Ovary (tissue), 10 donors: Measurements from ENCODE around the gene MALRD1. TPM values are rescaled to one million over a fixed set of nuclear protein-coding genes. Genes with fewer than 3 reads are reported as not detected.

Experiments used
- DNase-seq, 5 donors: peaks; one replicate each; pipeline ENCODE4 v3.0.0-alpha.2; 2019 to 2020
- H3K27ac ChIP-seq, 2 donors: fragments of 200-600 bp; one replicate each; pipeline versions ENCODE4 v1.5.1 to v1.8.0; 2019 to 2022
- H3K27me3 ChIP-seq: fragments of 200-600 bp; one replicate; pipeline ENCODE4 v1.8.0; 2022
- H3K36me3 ChIP-seq: fragments of 200-600 bp; sonication (generic); one replicate; pipeline ENCODE4 v1.5.1; 2019
- H3K4me1 ChIP-seq: one replicate; pipeline ENCODE4 v1.8.1; 2013; ENCODE audit warnings: mild to moderate bottlenecking, moderate library complexity; ENCODE audit not compliant: insufficient read depth
- H3K4me3 ChIP-seq: fragments of 200-600 bp; sonication (generic); one replicate; pipeline ENCODE4 v1.5.1; 2017
- H3K9me3 ChIP-seq, 2 donors: fragments of 200-600 bp in 1 of 2; sonication (generic) in 1 of 2; one replicate each; pipeline versions ENCODE4 v1.5.1 to v1.8.1; 2013 to 2019; ENCODE audit warnings: mild to moderate bottlenecking in 1 of 2, moderate library complexity in 1 of 2
- EP300 ChIP-seq: sonication (generic); formaldehyde crosslinking; IDR thresholded peaks from one replicate; pipeline ENCODE4 v1.6.1; 2017; ENCODE audit warnings: antibody characterized with exemption
- POLR2A ChIP-seq: fragments of 450-650 bp; IDR thresholded peaks from one replicate; pipeline ENCODE4 v1.6.1; 2017; ENCODE audit warnings: antibody characterized with exemption, mild to moderate bottlenecking, moderate library complexity
- WGBS, 3 donors: extraction: QIAGEN DNeasy Blood & Tissue Kit in 1 of 3; methylation state at CpG; one replicate each; pipeline versions ENCODE4 v1.1.5 to v1.1.7; 2013 to 2017; 5-methylcytosine and 5-hydroxymethylcytosine counted together
- intact Hi-C, 4 donors: fragments of 100-400 bp; cut with DNase I; formaldehyde crosslinking; loops; one replicate each; pipeline versions ENCODE4 v1.11.0 to v1.15.1; 2022 to 2023
- long read RNA-seq, 3 donors: library from polyadenylated mRNA in 2 of 3; unstranded in 2 of 3; transcript quantifications; one replicate each; pipeline ENCODE4 v2.0.0 and lab custom pipeline, GENCODE V29; 2021 to 2026
- polyA plus RNA-seq, 2 donors: library from polyadenylated mRNA; stranded (reverse); fragments of 200-250 nt in 1 of 2; fragments of 350-450 nt in 1 of 2; fragmentation: Illumina TruSeq in 1 of 2; extraction: RNeasy Lipid Tissue Mini Kit (QIAGEN cat#74804) in 1 of 2; gene quantifications; one replicate each; pipeline ENCODE4 v1.2.3, GENCODE V29; 2013 to 2014
- total RNA-seq, 7 donors: library from RNA; depleted of rRNA in 2 of 7; stranded (reverse); fragments of >200 nt in 2 of 7; fragmentation: NEBNext Ultra II Directional in 3 of 7; extraction: Animal tissue kit (Norgen Biotek cat#: 25700) in 3 of 7; gene quantifications; one replicate each; pipeline versions ENCODE4 v1.1.0 to v1.2.4, GENCODE V29; 2016 to 2023
- TF ChIP-seq, protein P1 (sequence below), 3 donors: fragments of 450-650 bp in 2 of 3; fragments of 200-600 bp in 1 of 3; IDR thresholded peaks; one replicate each; pipeline versions ENCODE4 v1.5.1 to v1.8.0; 2016 to 2022; ENCODE audit warnings: antibody characterized with exemption in 3 of 3, mild to moderate bottlenecking in 1 of 3
- donor health status: DM: no; HTN: no; CAD: no; lungs with moderate emphysema.
- donor health status: DM: no; HTN: no; CAD: no.
- donor health status: Bipolar disorder and iron deficiency.
- donor health status: DM: yes; HTN: yes; CAD: no.
- donor health status: DM: no; HTN: no; CAD: no.
- donor health status: DM: yes; HTN: yes; CAD: no.

The MALRD1 gene
- 10 to 100 TPM in 1 of 7 donors, 1 to 10 TPM in 5, under 1 TPM in 1; 0.56 to 12.1 (median 2.3) TPM for total RNA-seq
- 1 to 10 TPM in 1 of 2 donors, under 1 TPM in 1; 0.87 to 1.5 TPM for polyA plus RNA-seq
- long read RNA-seq, donor 1, result 0 reads
- long read RNA-seq, donor 2, partial matches to known transcripts, result 0 of 1 reads
- long read RNA-seq, donor 2, other reads (novel, unspliced or antisense), result 0 of 1 reads
- long read RNA-seq, donor 3, partial matches to known transcripts, result 1 of 1 reads
- long read RNA-seq, donor 3, other reads (novel, unspliced or antisense), result 0 of 1 reads

- Histone ChIP-seq H3K9me3 (no peaks in the 10 kb centered on the region), H3K4me1 (no peaks in the 10 kb centered on the region), H3K36me3 (no peaks in the 10 kb centered on the region), H3K27me3 (no peaks in the 10 kb centered on the region), H3K4me3 (no peak within 1 kb of the TSS), H3K27ac (no peak within 1 kb of the TSS)
- DNase-seq, result no peak
- intact Hi-C loops, result no loop called here
- TF ChIP-seq EP300, result no peak
- no peak for TF ChIP-seq POLR2A
- TF ChIP-seq, protein P1, sequence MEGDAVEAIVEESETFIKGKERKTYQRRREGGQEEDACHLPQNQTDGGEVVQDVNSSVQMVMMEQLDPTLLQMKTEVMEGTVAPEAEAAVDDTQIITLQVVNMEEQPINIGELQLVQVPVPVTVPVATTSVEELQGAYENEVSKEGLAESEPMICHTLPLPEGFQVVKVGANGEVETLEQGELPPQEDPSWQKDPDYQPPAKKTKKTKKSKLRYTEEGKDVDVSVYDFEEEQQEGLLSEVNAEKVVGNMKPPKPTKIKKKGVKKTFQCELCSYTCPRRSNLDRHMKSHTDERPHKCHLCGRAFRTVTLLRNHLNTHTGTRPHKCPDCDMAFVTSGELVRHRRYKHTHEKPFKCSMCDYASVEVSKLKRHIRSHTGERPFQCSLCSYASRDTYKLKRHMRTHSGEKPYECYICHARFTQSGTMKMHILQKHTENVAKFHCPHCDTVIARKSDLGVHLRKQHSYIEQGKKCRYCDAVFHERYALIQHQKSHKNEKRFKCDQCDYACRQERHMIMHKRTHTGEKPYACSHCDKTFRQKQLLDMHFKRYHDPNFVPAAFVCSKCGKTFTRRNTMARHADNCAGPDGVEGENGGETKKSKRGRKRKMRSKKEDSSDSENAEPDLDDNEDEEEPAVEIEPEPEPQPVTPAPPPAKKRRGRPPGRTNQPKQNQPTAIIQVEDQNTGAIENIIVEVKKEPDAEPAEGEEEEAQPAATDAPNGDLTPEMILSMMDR (IDR thresholded peaks at IDR 0.05), result no peak
- 47 to 90% (median 68%) methylated on average over 1 of the region's 1 CpG for WGBS, 3 donors
Measured at GRCh38 chr10:19048489-19048888, at the start of gene MALRD1. Gene MALRD1, plus strand, starts transcription at chr10:19048801. Its CDS starts 138 bp downstream, at chr10:19048939.

DNA sequence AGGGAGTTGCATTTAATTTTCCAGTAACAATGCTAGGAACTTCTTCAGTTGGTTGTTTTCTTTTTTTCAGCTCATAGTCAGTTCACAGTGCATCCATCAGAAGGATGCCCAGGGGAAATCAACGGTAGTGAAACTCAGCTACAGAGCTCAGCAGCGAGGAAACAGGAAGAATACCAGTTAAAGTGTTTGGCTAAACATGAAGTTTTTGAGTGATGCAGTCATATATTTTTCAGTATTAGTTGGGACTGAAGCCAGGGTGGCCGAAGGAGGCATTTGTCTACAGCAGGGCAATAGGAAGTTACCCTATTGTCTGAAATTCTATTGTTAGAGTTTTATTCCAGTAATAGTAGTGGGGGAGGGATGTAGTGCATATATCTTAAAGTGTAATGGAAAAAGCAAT, 45.3 kb upstream of the MALRD1 start:
- Histone ChIP-seq H3K4me3 (no peak overlapping the region), H3K27ac (no peak overlapping the region), H3K36me3 (no peaks in the 10 kb centered on the region), H3K9me3 (no peaks in the 10 kb centered on the region), H3K27me3 (no peaks in the 10 kb centered on the region), H3K4me1 (no peaks in the 10 kb centered on the region)
- no peak for DNase-seq
- intact Hi-C loops, result no loop called here
- TF ChIP-seq POLR2A, result no peak
- 52 to 66% (median 58%) methylated on average over 3 of the region's 3 CpGs for whole genome bisulfite sequencing, 3 donors

DNA sequence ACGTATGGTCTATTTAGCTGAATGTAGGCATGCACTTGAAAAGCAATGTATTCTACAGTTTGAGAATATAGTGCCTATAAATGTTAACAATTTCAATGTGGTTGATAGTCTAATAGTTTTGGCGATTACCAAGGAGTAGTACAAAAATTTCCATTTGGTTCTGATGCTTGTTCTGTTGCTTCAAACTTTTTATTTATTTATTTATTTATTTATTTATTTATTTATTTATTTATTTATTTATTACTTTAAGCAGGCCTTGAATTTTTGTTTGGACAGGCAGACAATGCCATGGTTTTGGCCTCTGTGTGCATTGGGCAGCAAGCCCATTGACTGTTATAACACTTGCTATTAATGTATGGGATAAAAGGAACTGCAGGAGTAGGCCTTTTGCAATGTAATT, 36.5 kb upstream of the MALRD1 start:
- H3K36me3 ChIP-seq, result no peaks in the 10 kb centered on the region
- H3K9me3 ChIP-seq, result no peaks in the 10 kb centered on the region
- 89 to 94% (median 93%) methylated on average over 2 of the region's 2 CpGs for WGBS, 3 donors
- H3K27me3 ChIP-seq, result no peaks in the 10 kb centered on the region
- intact Hi-C loops, result no loop called here
- DNase-seq, result no peak
- H3K4me1 ChIP-seq, result no peaks in the 10 kb centered on the region
- TF ChIP-seq POLR2A, result no peak
- no peak for TF ChIP-seq EP300
- TF ChIP-seq, protein P1 (IDR thresholded peaks at IDR 0.05), result no peak
- H3K27ac ChIP-seq, result no peak overlapping the region
- H3K4me3 ChIP-seq, result no peak overlapping the region

DNA sequence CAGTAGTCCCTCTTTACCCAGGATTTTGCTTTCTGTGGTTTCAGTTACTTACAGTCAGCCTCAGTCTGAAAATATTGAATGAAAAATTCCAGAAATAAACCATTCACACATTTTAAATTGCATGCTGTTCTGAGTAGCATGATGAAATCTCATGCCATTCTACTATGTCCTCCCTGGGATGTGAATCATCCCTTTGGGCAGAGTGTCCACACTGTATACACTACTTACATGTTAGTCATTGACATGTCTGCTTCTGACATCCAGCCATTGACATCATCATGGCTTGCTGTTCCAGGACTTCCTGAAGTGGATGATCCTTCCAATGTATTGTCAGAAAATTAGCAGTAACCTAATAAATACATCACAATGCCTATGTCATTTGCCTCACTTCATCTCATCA, 34.6 kb upstream of the MALRD1 start:
- Histone ChIP-seq H3K4me1 (no peaks in the 10 kb centered on the region), H3K9me3 (no peaks in the 10 kb centered on the region), H3K36me3 (no peaks in the 10 kb centered on the region), H3K27me3 (no peaks in the 10 kb centered on the region), H3K4me3 (no peak overlapping the region), H3K27ac (no peak overlapping the region)
- TF ChIP-seq, protein P1 (IDR thresholded peaks at IDR 0.05), result no peak
- no peak for TF ChIP-seq EP300
- no peak for TF ChIP-seq POLR2A
- no peak for DNase-seq
- intact Hi-C loops, result no loop called here

DNA sequence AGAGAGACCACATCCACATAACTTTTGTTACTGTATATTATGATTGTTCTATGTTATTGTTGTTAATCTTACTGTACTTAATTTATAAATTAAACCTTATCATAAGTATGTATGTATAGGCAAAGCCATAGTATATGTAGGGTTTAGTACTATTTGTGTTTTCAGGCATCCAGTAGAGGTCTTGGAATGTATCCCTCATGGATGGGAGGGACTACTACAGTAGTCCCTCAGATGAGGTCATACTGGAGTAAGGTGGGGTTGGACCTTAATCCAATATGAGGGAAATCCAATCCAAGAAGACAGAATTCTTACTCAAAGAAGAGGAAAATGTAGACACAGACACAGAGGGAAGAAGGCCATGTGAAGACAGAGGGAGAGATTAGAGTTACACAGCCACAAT, 34.1 kb upstream of the MALRD1 start:
- intact Hi-C loops, result no loop called here
- no peaks in the 10 kb centered on the region for H3K4me1 ChIP-seq
- H3K27ac ChIP-seq, result no peak overlapping the region
- H3K36me3 ChIP-seq, result no peaks in the 10 kb centered on the region
- H3K27me3 ChIP-seq, result no peaks in the 10 kb centered on the region
- H3K9me3 ChIP-seq, result no peaks in the 10 kb centered on the region
- TF ChIP-seq EP300 (no peak), POLR2A (no peak)
- TF ChIP-seq, protein P1 (IDR thresholded peaks at IDR 0.05), result no peak
- DNase-seq, result no peak
- no peak overlapping the region for H3K4me3 ChIP-seq
